ENCODE data around the gene OTUD1. TPM values are rescaled to one million over a fixed set of nuclear protein-coding genes. Genes with fewer than 3 reads are reported as not detected.

OTUD1 gene
- total and polyA plus RNA-seq, 4 donors: 8.0 to 23.5 (median 15.1) TPM

DNA sequence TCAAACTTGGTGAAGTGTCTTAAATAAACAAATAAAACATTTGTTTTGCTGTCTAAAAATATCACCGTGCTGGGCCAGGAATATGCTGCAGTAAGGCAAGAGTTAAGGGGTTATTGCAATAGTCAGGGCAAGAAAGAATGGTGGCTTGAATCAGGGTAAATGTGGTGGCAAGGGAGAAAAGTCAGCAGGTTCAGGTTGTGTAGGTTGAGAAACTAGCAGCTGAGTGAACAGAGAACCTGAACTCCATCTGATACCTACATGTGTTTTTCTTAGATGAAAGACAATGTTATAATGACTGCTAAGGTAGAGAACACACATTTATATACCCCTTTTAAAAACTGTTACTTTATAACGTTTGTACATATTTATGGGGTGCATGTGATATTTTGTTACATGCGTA is 28.7 kb downstream of the OTUD1 start:
- no peak overlapping the region for H3K4me3 ChIP-seq (ENCODE audit: low read length in 2 of 2)
- no peak overlapping the region for H3K27ac ChIP-seq (ENCODE audit: low read depth in 1 of 2, low read length in 2 of 2)
- H3K27me3 ChIP-seq (ENCODE audit: control insufficient read depth in 1 of 2, insufficient read depth in 2 of 2, low read length in 1 of 2): no peaks in the 10 kb centered on the region
- H3K36me3 ChIP-seq (ENCODE audit: control insufficient read depth in 1 of 2, insufficient read depth in 2 of 2, low read length in 1 of 2): no peaks in the 10 kb centered on the region
- ATAC-seq (ENCODE audit: low FRiP score) (no peak), DNase-seq (no peak)
- no peaks in the 10 kb centered on the region for H3K4me1 ChIP-seq (ENCODE audit: control insufficient read depth in 1 of 2, insufficient read depth in 2 of 2, low read length in 2 of 2)
- no peaks in the 10 kb centered on the region for H3K9me3 ChIP-seq (ENCODE audit: control insufficient read depth, low read length)
- WGBS, 2 donors: 69 to 73% methylated on average over 3 of the region's 3 CpGs
- intact Hi-C loops (cut with DNase I): no loop called here

DNA sequence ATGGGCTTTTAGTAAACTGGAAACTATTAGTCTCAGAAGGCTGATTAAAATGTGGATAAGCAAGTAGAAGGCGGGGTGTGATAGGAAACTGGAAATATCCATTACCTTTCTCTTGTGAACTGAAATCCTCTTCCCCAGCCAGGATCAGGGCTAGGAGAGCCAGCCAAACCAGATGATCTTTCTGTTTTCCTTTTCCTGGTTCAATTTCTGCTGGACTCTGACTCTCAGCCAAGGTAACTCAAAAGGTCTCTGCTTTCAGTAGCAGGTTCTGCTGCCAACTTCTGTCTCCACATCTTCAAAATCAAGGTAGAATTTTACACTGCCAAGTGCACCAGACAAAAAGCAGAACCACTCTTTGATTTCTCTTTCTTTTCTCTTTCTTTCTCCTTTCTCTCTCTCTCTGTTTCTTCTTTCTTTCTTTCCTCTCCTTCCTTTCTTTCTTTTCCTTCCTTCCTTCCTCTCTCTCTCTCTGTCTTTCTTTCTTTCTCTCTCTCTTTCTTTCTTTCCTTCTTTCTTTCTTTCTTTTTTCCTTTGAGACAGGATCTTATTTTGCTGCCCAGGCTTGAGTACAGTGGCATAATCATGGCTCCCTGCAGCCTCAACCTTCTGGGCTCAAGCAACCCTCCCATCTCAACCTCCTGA is 30.8 kb downstream of the OTUD1 start:
- no peak for ATAC-seq (ENCODE audit: low FRiP score)
- no peak overlapping the region for H3K27ac ChIP-seq (ENCODE audit: low read depth in 1 of 2, low read length in 2 of 2)

DNA sequence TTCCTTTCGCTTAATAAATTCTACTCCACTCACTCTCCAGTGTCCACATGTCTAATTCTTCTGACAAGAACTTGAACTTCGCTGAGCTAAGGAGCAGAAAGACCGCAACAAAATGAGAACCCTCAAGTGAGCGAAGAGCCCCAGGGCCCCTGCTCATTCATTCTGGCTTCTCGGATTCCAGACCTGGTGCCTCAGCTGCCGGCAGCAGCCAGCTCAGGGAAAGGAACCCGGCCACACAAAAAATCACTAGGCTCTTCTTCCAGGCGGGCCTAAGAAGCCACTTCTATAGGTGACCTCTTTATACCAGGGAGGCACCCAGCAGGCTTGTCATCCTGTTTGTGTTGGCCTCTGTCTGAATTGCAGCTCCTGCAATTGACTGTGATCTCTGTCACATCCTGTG is 33.3 kb downstream of the OTUD1 start:
- no peak overlapping the region for H3K4me3 ChIP-seq (ENCODE audit: low read length in 2 of 2)
- no peak for ATAC-seq (ENCODE audit: low FRiP score)
- WGBS, 2 donors: 62 to 67% methylated on average over 8 of the region's 8 CpGs

More for the DNA sequence above, 30.8 kb downstream of the OTUD1 start:
- DNase-seq: no peak
- Histone ChIP-seq H3K4me3 (ENCODE audit: low read length in 2 of 2) (no peak overlapping the region), H3K36me3 (ENCODE audit: control insufficient read depth in 1 of 2, insufficient read depth in 2 of 2, low read length in 1 of 2) (no peaks in the 10 kb centered on the region), H3K9me3 (ENCODE audit: control insufficient read depth, low read length) (no peaks in the 10 kb centered on the region), H3K27me3 (ENCODE audit: control insufficient read depth in 1 of 2, insufficient read depth in 2 of 2, low read length in 1 of 2) (no peaks in the 10 kb centered on the region), H3K4me1 (ENCODE audit: control insufficient read depth in 1 of 2, insufficient read depth in 2 of 2, low read length in 2 of 2) (no peaks in the 10 kb centered on the region)
- intact Hi-C loops (cut with DNase I): no loop called here
- 86% methylated on average over 1 of the region's 1 CpG for WGBS, 2 donors

DNA sequence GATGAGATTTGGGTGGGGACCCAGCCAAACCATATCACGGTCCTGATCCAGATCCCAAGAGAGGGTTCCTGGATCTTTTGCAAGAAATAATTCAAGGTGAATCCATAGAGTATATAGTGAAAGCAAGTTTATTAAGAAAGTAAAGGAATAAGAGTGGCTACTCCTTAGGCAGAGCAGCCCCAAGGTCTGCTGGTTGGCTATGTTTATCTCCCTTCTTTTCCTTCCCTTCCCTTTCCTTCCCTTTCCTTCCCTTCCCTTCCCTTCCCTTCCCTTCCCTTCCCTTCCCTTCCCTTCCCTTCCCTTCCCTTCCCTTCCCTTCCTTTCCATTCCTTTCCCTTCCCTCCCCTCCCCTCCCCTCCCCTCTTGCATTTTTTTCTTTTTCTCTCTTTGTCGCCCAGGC is 35.2 kb downstream of the OTUD1 start:
- DNase-seq: no peak
- no peaks in the 10 kb centered on the region for H3K36me3 ChIP-seq (ENCODE audit: control insufficient read depth in 1 of 2, insufficient read depth in 2 of 2, low read length in 1 of 2)
- H3K4me1 ChIP-seq (ENCODE audit: control insufficient read depth in 1 of 2, insufficient read depth in 2 of 2, low read length in 2 of 2): no peaks in the 10 kb centered on the region
- H3K27ac ChIP-seq (ENCODE audit: low read depth in 1 of 2, low read length in 2 of 2): no peak overlapping the region
- H3K9me3 ChIP-seq (ENCODE audit: control insufficient read depth, low read length): no peaks in the 10 kb centered on the region
- no peaks in the 10 kb centered on the region for H3K27me3 ChIP-seq (ENCODE audit: control insufficient read depth in 1 of 2, insufficient read depth in 2 of 2, low read length in 1 of 2)
- WGBS, 2 donors: 83 to 84% methylated on average over 1 to 2 of the region's 2 CpGs
- H3K4me3 ChIP-seq (ENCODE audit: low read length in 2 of 2): no peak overlapping the region
- intact Hi-C loops (cut with DNase I): no loop called here
- ATAC-seq (ENCODE audit: low FRiP score): no peak

More for the DNA sequence above, 33.3 kb downstream of the OTUD1 start:
- Histone ChIP-seq H3K4me1 (ENCODE audit: control insufficient read depth in 1 of 2, insufficient read depth in 2 of 2, low read length in 2 of 2) (no peaks in the 10 kb centered on the region), H3K9me3 (ENCODE audit: control insufficient read depth, low read length) (no peaks in the 10 kb centered on the region), H3K27ac (ENCODE audit: low read depth in 1 of 2, low read length in 2 of 2) (no peak overlapping the region), H3K27me3 (ENCODE audit: control insufficient read depth in 1 of 2, insufficient read depth in 2 of 2, low read length in 1 of 2) (no peaks in the 10 kb centered on the region), H3K36me3 (ENCODE audit: control insufficient read depth in 1 of 2, insufficient read depth in 2 of 2, low read length in 1 of 2) (no peaks in the 10 kb centered on the region)
- no peak for DNase-seq
- intact Hi-C loops (cut with DNase I): no loop called here

DNA sequence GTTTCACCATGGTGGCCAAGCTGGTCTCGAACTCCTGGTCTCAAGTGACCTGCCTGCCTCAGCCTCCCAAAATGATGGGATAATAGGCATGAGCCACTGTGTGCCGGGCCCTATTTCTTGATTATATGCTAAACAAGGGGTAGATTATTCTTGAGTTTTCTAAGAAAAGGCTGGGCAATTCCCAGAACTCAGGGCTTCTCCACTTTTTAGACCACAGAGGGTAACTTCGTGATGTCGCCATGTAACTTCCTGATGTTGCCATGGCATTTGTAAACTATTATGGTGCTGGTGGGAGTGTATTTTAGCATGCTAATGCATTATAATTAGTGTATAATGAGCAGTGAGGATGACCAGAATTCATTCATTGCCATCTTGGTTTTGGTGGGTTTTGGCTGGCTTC is 35.8 kb downstream of the OTUD1 start:
- Histone ChIP-seq H3K9me3 (ENCODE audit: control insufficient read depth, low read length) (no peaks in the 10 kb centered on the region), H3K4me1 (ENCODE audit: control insufficient read depth in 1 of 2, insufficient read depth in 2 of 2, low read length in 2 of 2) (no peaks in the 10 kb centered on the region), H3K36me3 (ENCODE audit: control insufficient read depth in 1 of 2, insufficient read depth in 2 of 2, low read length in 1 of 2) (no peaks in the 10 kb centered on the region), H3K27ac (ENCODE audit: low read depth in 1 of 2, low read length in 2 of 2) (no peak overlapping the region), H3K27me3 (ENCODE audit: control insufficient read depth in 1 of 2, insufficient read depth in 2 of 2, low read length in 1 of 2) (no peaks in the 10 kb centered on the region), H3K4me3 (ENCODE audit: low read length in 2 of 2) (no peak overlapping the region)
- intact Hi-C loops (cut with DNase I): no loop called here
- WGBS, 2 donors: 87 to 88% methylated on average over 4 of the region's 4 CpGs
- ATAC-seq (ENCODE audit: low FRiP score) (no peak), DNase-seq (no peak)

DNA sequence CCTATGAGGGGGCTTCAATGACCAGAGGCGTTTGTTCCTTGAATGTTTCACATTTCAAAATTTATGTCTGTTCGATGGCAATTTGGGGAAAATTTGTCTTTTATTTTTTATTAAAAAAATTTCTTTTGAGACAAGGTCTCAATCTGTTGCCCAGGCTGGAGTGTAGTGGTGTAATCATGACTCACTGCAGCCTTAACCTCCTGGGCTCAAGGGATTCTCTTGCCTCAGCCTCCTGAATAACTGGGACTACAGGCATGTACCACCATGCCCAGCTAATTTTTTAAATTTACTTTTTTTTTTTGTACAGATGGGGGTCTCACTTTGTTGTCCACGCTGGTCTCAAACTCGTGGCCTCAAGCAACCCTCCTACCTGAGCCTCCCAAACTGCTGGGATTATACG is 39.7 kb downstream of the OTUD1 start:
- Histone ChIP-seq H3K4me3 (ENCODE audit: low read length in 2 of 2) (no peak overlapping the region), H3K27ac (ENCODE audit: low read depth in 1 of 2, low read length in 2 of 2) (no peak overlapping the region), H3K9me3 (ENCODE audit: control insufficient read depth, low read length) (no peaks in the 10 kb centered on the region), H3K4me1 (ENCODE audit: control insufficient read depth in 1 of 2, insufficient read depth in 2 of 2, low read length in 2 of 2) (no peaks in the 10 kb centered on the region), H3K27me3 (ENCODE audit: control insufficient read depth in 1 of 2, insufficient read depth in 2 of 2, low read length in 1 of 2) (peaks cover 0 to 2% of the 10 kb centered on the region in 2 donors), H3K36me3 (ENCODE audit: control insufficient read depth in 1 of 2, insufficient read depth in 2 of 2, low read length in 1 of 2) (no peaks in the 10 kb centered on the region)
- no peak for ATAC-seq (ENCODE audit: low FRiP score)
- 79 to 83% methylated on average over 5 of the region's 5 CpGs for WGBS, 2 donors
- intact Hi-C loops (cut with DNase I): no loop called here
- DNase-seq: no peak

DNA sequence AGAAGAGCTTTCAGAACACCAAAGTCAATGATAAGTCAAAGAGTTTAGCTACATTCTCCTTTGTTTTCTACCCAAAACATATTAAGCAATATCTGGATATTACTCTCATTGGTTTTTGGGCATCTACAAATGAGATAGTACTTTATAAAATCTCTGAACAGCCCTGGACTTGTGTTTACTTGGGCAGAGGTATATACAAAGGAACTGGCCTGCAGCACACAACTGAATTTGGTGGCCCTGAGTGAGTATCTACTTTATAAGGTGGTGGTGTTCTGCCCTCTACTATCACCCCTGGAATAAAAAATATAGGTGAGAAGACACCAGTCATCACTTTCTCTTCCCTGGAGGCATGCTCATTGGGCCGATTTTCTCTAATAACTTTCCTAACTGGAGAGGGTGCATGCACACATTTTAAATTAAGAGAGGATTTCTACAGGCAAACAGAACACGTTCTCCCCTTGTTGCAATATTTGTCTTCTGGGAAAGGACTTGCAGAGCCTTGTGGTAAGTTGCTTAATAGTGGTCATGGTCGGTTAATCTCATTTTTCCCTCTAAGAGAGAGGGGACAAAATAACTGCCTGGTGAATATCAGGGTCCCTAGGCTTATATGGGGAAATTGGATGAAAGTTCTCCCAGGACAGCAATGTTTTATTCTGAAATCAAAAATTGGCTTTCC is 41.1 kb downstream of the OTUD1 start:
- no peaks in the 10 kb centered on the region for H3K9me3 ChIP-seq (ENCODE audit: control insufficient read depth, low read length)
- WGBS, 2 donors: 65 to 68% methylated on average over 3 of the region's 3 CpGs
- no peaks in the 10 kb centered on the region for H3K4me1 ChIP-seq (ENCODE audit: control insufficient read depth in 1 of 2, insufficient read depth in 2 of 2, low read length in 2 of 2)
- ATAC-seq (ENCODE audit: low FRiP score) (no peak), DNase-seq (no peak)
- H3K27me3 ChIP-seq (ENCODE audit: control insufficient read depth in 1 of 2, insufficient read depth in 2 of 2, low read length in 1 of 2): peaks cover 0 to 2% of the 10 kb centered on the region in 2 donors
- intact Hi-C loops (cut with DNase I): no loop called here
- H3K27ac ChIP-seq (ENCODE audit: low read depth in 1 of 2, low read length in 2 of 2): no peak overlapping the region
- H3K4me3 ChIP-seq (ENCODE audit: low read length in 2 of 2): no peak overlapping the region
- H3K36me3 ChIP-seq (ENCODE audit: control insufficient read depth in 1 of 2, insufficient read depth in 2 of 2, low read length in 1 of 2): no peaks in the 10 kb centered on the region

DNA sequence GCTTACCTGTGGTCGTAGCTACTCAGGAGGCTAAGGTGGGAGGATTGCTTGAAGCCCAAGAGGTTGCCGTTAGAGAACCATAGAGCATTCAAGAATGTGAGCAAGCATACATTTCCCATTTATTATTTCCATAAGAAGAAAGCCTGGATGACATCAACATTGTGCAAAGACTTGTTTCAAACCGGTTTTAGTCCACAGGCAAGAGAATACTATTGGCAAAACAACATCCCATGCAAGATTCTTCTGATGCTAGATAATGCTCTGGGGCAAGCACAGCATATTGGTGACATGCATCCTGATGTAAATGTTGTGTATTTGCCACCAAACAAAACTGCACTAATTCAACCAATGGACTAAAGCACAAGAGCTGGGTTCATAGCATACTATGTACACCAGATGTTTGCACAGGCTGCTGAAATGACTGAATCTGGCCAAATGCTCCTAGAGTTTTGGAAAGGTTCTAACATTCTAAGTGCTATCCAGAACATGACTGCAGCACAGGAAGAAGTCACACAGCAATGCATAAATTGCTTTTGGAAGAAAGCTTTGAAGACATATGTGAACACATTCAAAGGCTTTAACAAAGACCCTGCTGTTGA is 42.6 kb downstream of the OTUD1 start:
- WGBS, 2 donors: 68 to 79% methylated on average over 3 of the region's 3 CpGs
- Histone ChIP-seq H3K27me3 (ENCODE audit: control insufficient read depth in 1 of 2, insufficient read depth in 2 of 2, low read length in 1 of 2) (peaks cover 0 to 2% of the 10 kb centered on the region in 2 donors), H3K4me3 (ENCODE audit: low read length in 2 of 2) (no peak overlapping the region), H3K27ac (ENCODE audit: low read depth in 1 of 2, low read length in 2 of 2) (no peak overlapping the region), H3K9me3 (ENCODE audit: control insufficient read depth, low read length) (no peaks in the 10 kb centered on the region), H3K36me3 (ENCODE audit: control insufficient read depth in 1 of 2, insufficient read depth in 2 of 2, low read length in 1 of 2) (no peaks in the 10 kb centered on the region), H3K4me1 (ENCODE audit: control insufficient read depth in 1 of 2, insufficient read depth in 2 of 2, low read length in 2 of 2) (no peaks in the 10 kb centered on the region)
- intact Hi-C loops (cut with DNase I): no loop called here
- no peak for DNase-seq
- ATAC-seq (ENCODE audit: low FRiP score): no peak

DNA sequence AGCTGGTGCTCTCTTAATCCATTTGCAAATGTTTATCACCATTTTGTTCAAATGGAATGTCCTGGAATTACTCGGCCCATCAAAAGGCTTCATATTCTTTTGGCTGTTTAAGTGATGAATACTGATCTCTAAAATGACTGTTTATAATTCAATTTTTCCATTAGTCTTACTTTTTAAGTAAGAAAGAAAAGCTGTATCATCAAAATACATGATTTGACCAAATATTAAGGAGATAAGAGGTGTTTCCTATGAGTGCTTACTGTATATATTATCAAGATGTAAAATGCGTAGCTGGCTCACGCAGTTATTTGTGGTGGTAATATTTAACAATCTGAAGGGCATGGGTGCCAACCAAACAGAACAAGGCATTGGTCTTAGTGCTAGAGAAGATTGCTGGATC is 51.2 kb downstream of the OTUD1 start:
- Histone ChIP-seq H3K9me3 (ENCODE audit: control insufficient read depth, low read length) (no peaks in the 10 kb centered on the region), H3K27me3 (ENCODE audit: control insufficient read depth in 1 of 2, insufficient read depth in 2 of 2, low read length in 1 of 2) (no peaks in the 10 kb centered on the region), H3K4me1 (ENCODE audit: control insufficient read depth in 1 of 2, insufficient read depth in 2 of 2, low read length in 2 of 2) (no peaks in the 10 kb centered on the region), H3K36me3 (ENCODE audit: control insufficient read depth in 1 of 2, insufficient read depth in 2 of 2, low read length in 1 of 2) (no peaks in the 10 kb centered on the region), H3K4me3 (ENCODE audit: low read length in 2 of 2) (no peak overlapping the region), H3K27ac (ENCODE audit: low read depth in 1 of 2, low read length in 2 of 2) (no peak overlapping the region)
- ATAC-seq (ENCODE audit: low FRiP score) (no peak), DNase-seq (no peak)
- intact Hi-C loops (cut with DNase I): no loop called here
- WGBS, 2 donors: 79 to 86% methylated on average over 3 of the region's 3 CpGs

All from aorta (tissue), 5 donors.